Upper lobe of left lung (tissue), 6 donors: ENCODE measurements around the gene ZNF282. TPM values are rescaled to one million over a fixed set of nuclear protein-coding genes. Genes with fewer than 3 reads are reported as not detected.
A peak's percentile ranks its signal among the peaks of the same experiment; 100 is the strongest.

ENCODE experiments used
- ATAC-seq, 2 donors: fragments of 200-7000 bp; cut with Tn5 transposase; one replicate each; pipeline ENCODE4 v1.9.1; 2022; ENCODE audit warnings: mild to moderate bottlenecking in 2 of 2, moderate library complexity in 2 of 2; ENCODE audit not compliant: low FRiP score in 2 of 2
- DNase-seq, 2 donors: peaks; one replicate each; pipeline ENCODE4 v3.0.0-alpha.2; 2019 to 2020
- H3K27ac ChIP-seq, 4 donors: fragments of 200-600 bp; sonication (generic); one replicate each; pipeline ENCODE4 v1.5.1; 2016 to 2019
- H3K27me3 ChIP-seq, 4 donors: fragments of 200-600 bp; sonication (generic); one replicate each; pipeline ENCODE4 v1.5.1; 2017 to 2019
- H3K36me3 ChIP-seq, 4 donors: fragments of 200-600 bp; sonication (generic); one replicate each; pipeline ENCODE4 v1.5.1; 2016 to 2019
- H3K4me1 ChIP-seq, 4 donors: fragments of 200-600 bp; sonication (generic); one replicate each; pipeline ENCODE4 v1.5.1; 2018 to 2019
- H3K4me3 ChIP-seq, 4 donors: fragments of 200-600 bp; sonication (generic); one replicate each; pipeline ENCODE4 v1.5.1; 2017 to 2019; ENCODE audit warnings: mild to moderate bottlenecking in 2 of 4, moderate library complexity in 1 of 4
- H3K9me3 ChIP-seq, 4 donors: fragments of 200-600 bp; sonication (generic); one replicate each; pipeline ENCODE4 v1.5.1; 2018 to 2019
- EP300 ChIP-seq, 4 donors: sonication (generic); formaldehyde crosslinking; IDR thresholded peaks; one replicate each; pipeline ENCODE4 v1.5.1; 2017; ENCODE audit warnings: antibody characterized with exemption in 4 of 4, control low read depth in 2 of 4
- POLR2A ChIP-seq, 4 donors: fragments of 450-650 bp; IDR thresholded peaks; one replicate each; pipeline ENCODE4 v1.5.1; 2016 to 2017; ENCODE audit warnings: antibody characterized with exemption in 4 of 4, mild to moderate bottlenecking in 2 of 4
- POLR2AphosphoS5 ChIP-seq, 2 donors: sonication (generic); formaldehyde crosslinking; IDR thresholded peaks; one replicate each; pipeline ENCODE4 v1.5.1; 2017; ENCODE audit warnings: antibody characterized with exemption in 2 of 2
- WGBS, 2 donors: methylation state at CpG; one replicate each; pipeline ENCODE4 v1.1.5; 2017 to 2018; 5-methylcytosine and 5-hydroxymethylcytosine counted together
- total RNA-seq, 6 donors: library from RNA; depleted of rRNA in 4 of 6; stranded (reverse); fragments of >200 nt in 4 of 6; gene quantifications; one replicate each; pipeline versions ENCODE4 v1.1.0 to v1.2.1, GENCODE V29; 2016 to 2021
- TF ChIP-seq, protein P1 (sequence below), 6 experiments: fragments of 450-650 bp in 4 of 6; fragments of 200-600 bp in 2 of 6; sonication (generic) in 2 of 6; IDR thresholded peaks; one replicate each; pipeline ENCODE4 v1.5.1; 2016 to 2019; ENCODE audit warnings: antibody characterized with exemption in 6 of 6
- donor health status: DM: no; HTN: no; CAD: no; lungs with moderate emphysema.
- donor health status: DM: no; HTN: yes; CAD: no; lungs with severe emphysema.

Gene ZNF282
- total RNA-seq, 6 donors from 2014 or later: 20.7 to 35.6 (median 26.7) TPM

DNA sequence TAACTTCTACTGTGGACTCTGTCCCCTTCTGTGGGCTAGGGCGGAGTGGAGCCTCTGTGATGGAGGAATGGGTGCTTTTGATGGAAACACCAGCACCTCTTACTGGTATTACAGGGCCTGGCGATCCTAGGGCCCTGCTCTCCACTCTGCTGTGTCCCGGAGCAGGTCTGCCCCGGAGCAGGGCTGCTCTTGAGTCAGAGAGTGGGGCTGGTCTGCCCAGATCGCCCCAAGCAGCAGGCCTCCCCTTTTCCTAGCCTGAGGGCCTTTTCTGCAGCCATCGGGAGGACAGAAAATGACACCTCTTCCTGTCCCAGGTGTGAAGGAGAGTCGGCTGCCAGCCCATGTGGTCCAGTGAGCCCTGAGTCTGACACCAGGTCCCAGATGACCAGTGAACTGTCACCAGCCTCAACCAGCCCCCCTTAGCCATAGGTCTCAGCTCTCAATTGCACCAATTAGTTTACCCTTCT, 1.4 kb downstream of the ZNF282 start:
- DNase-seq: peak in 1 of 2 donors; percentile 35
- WGBS, 2 donors: 23 to 35% methylated on average over 6 to 7 of the region's 7 CpGs
- ATAC-seq: peak in 1 of 2 donors; percentile 4

DNA sequence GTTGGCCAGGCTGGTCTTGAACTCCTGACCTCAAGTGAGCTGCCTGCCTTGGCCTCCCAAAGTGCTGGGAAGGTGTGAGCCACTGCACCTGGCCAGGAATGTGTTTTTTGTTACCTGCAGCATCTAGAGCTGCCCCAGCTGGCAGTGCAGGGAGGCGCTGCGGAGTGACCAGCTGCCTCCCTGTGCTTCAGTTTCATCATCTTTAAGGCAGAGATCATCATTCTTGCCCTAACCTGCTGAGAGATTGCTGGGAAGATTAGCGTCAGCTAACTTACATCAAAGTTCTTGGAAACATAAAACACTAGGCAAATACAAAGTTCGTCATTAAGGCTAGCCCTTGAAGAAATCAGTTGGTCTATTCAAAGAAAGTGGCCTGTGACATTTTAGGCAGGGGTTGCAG, 2.3 kb downstream of the ZNF282 start:
- Histone ChIP-seq H3K27ac (peak overlapping the region in 2 of 4 donors; percentile 1 to 95), H3K4me3 (peak overlapping the region in 1 of 4 donors; percentile 94), H3K9me3 (no peaks in the 10 kb centered on the region), H3K27me3 (no peaks in the 10 kb centered on the region), H3K4me1 (peaks cover 21 to 31% (median 26%) of the 10 kb centered on the region in 4 donors), H3K36me3 (peaks cover 20 to 47% (median 39%) of the 10 kb centered on the region in 4 donors)
- no peak for TF ChIP-seq POLR2A (IDR thresholded peaks at IDR 0.05)
- TF ChIP-seq, protein P1, sequence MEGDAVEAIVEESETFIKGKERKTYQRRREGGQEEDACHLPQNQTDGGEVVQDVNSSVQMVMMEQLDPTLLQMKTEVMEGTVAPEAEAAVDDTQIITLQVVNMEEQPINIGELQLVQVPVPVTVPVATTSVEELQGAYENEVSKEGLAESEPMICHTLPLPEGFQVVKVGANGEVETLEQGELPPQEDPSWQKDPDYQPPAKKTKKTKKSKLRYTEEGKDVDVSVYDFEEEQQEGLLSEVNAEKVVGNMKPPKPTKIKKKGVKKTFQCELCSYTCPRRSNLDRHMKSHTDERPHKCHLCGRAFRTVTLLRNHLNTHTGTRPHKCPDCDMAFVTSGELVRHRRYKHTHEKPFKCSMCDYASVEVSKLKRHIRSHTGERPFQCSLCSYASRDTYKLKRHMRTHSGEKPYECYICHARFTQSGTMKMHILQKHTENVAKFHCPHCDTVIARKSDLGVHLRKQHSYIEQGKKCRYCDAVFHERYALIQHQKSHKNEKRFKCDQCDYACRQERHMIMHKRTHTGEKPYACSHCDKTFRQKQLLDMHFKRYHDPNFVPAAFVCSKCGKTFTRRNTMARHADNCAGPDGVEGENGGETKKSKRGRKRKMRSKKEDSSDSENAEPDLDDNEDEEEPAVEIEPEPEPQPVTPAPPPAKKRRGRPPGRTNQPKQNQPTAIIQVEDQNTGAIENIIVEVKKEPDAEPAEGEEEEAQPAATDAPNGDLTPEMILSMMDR (IDR thresholded peaks at IDR 0.05): no peak
- no peak for TF ChIP-seq POLR2AphosphoS5 (IDR thresholded peaks at IDR 0.05)
- TF ChIP-seq EP300 (IDR thresholded peaks at IDR 0.05): no peak
- ATAC-seq: no peak
- 71 to 74% methylated on average over 4 of the region's 4 CpGs for WGBS, 2 donors
- DNase-seq: no peak

More for the DNA sequence above, 1.4 kb downstream of the ZNF282 start:
- H3K36me3 ChIP-seq: peaks cover 20 to 38% (median 34%) of the 10 kb centered on the region in 4 donors
- peaks cover 21 to 26% (median 23%) of the 10 kb centered on the region in 4 donors for H3K4me1 ChIP-seq
- peak overlapping the region; percentile 64 to 96 (median 84) for H3K4me3 ChIP-seq
- TF ChIP-seq POLR2AphosphoS5 (IDR thresholded peaks at IDR 0.05) (no peak), EP300 (IDR thresholded peaks at IDR 0.05) (no peak), POLR2A (IDR thresholded peaks at IDR 0.05) (no peak)
- TF ChIP-seq, protein P1 (IDR thresholded peaks at IDR 0.05): no peak
- H3K9me3 ChIP-seq: no peaks in the 10 kb centered on the region
- H3K27me3 ChIP-seq: no peaks in the 10 kb centered on the region
- peak overlapping the region; percentile 87 to 95 (median 91) for H3K27ac ChIP-seq

DNA sequence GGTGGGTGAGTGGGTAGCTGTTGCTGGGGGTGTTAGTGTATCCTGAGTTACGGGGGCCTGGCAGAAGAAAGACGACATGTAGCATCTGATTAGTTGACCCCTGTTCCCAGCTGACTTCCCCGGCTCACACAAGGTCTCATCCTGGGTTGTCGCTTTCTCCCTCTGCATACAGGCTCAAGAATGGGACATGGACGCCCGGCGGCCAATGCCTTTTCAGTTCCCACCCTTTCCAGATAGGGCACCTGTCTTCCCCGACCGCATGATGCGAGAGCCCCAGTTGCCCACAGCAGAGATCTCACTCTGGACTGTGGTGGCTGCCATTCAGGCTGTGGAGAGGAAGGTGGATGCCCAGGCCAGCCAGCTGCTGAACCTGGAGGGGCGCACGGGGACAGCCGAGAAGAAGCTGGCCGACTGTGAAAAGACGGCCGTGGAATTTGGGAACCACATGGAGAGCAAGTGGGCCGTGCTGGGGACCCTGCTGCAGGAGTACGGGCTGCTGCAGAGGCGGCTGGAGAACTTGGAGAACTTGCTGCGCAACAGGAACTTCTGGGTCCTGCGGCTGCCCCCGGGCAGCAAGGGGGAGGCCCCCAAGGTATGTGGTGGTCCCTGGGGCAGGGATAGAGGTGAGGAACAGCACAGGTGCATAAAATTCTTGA, 2.9 kb downstream of the ZNF282 start:
- Histone ChIP-seq H3K27me3 (no peaks in the 10 kb centered on the region), H3K9me3 (no peaks in the 10 kb centered on the region), H3K4me3 (no peak overlapping the region), H3K27ac (no peak overlapping the region), H3K36me3 (peaks cover 20 to 53% (median 42%) of the 10 kb centered on the region in 4 donors), H3K4me1 (peaks cover 21 to 38% (median 28%) of the 10 kb centered on the region in 4 donors)
- DNase-seq (peak in 1 of 2 donors; percentile 55), ATAC-seq (no peak)
- 89 to 91% methylated on average over 22 of the region's 22 CpGs for WGBS, 2 donors
- TF ChIP-seq POLR2A (IDR thresholded peaks at IDR 0.05) (no peak), EP300 (IDR thresholded peaks at IDR 0.05) (no peak), POLR2AphosphoS5 (IDR thresholded peaks at IDR 0.05) (no peak)
- TF ChIP-seq, protein P1 (IDR thresholded peaks at IDR 0.05): no peak

DNA sequence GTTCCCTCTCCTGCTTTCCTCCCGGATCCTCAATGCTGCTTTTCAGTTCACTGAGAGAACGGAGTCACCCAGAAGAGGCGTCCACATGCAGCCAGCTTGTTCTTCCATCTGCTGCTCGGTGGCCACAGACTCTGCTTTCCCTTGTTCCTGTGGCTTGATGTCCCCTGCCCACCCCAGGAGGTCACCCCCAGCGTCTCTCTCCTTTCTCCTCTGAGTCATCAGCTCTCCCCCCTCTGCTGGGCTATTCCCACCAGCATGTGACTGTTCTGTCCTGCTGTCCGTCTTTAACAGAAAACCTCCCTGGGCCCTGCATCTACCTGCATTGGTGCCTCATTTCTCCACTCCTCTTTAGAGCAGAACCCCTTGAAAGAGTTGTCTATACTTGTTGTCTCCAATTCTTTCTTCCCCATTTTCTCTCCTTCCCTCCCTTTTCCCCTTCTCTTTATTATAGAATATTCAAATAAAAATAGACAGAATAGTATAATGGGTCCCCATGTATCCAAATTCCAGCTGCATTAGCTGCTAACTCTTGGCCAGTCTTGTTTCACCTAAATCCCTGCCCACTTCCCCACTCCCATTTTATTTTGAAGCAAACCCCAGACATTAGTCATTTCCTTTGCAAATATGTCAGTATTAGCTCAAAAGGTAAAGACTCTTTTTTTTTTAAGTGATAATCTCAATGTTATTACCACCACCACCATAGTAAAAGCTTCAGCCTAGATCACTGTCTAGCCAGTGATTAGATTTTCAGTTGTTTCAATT, 4.1 kb downstream of the ZNF282 start:
- DNase-seq: no peak
- ATAC-seq: no peak
- H3K27me3 ChIP-seq: no peaks in the 10 kb centered on the region
- H3K9me3 ChIP-seq: no peaks in the 10 kb centered on the region
- no peak overlapping the region for H3K4me3 ChIP-seq
- peaks cover 21 to 40% (median 29%) of the 10 kb centered on the region in 4 donors for H3K4me1 ChIP-seq
- H3K36me3 ChIP-seq: peaks cover 20 to 59% (median 49%) of the 10 kb centered on the region in 4 donors
- TF ChIP-seq EP300 (IDR thresholded peaks at IDR 0.05) (no peak), POLR2AphosphoS5 (IDR thresholded peaks at IDR 0.05) (no peak), POLR2A (IDR thresholded peaks at IDR 0.05) (no peak)
- TF ChIP-seq, protein P1 (IDR thresholded peaks at IDR 0.05): no peak
- 95 to 97% methylated on average over 6 of the region's 6 CpGs for WGBS, 2 donors
- H3K27ac ChIP-seq: no peak overlapping the region
